Measurements from ENCODE around the gene LEF1.

GRCh38 chr4:108185252-108185651, 16.5 kb upstream of the LEF1 start:
- no peak for TF ChIP-seq POLR2AphosphoS5 (IDR thresholded peaks at IDR 0.05; ENCODE audit: low read depth, low read length)
- TF ChIP-seq REST (IDR thresholded peaks at IDR 0.05; ENCODE audit: insufficient read depth in 1 of 2, low read depth in 2 of 2, low read length in 2 of 2), result no peak

Measured in PFSK-1 (cell line).